Thyroid gland (tissue), 4 donors: Measurements from ENCODE around the gene ZBED4.

Experiments
- CTCF ChIP-seq, 6 experiments: fragments of 200-600 bp in 3 of 6; fragments of 450-650 bp in 3 of 6; sonication (generic) in 3 of 6; IDR thresholded peaks; one replicate each; pipeline ENCODE4 v1.5.1; 2016 to 2019; ENCODE audit warnings: antibody characterized with exemption in 6 of 6, mild to moderate bottlenecking in 2 of 6, inconsistent platforms in 1 of 6, moderate library complexity in 1 of 6
- POLR2A ChIP-seq, 2 donors: fragments of 450-650 bp; IDR thresholded peaks; one replicate each; pipeline ENCODE4 v1.6.1; 2017; ENCODE audit warnings: antibody characterized with exemption in 2 of 2, mild to moderate bottlenecking in 2 of 2, moderate library complexity in 1 of 2

- no peak for TF ChIP-seq CTCF (IDR thresholded peaks at IDR 0.05)
- TF ChIP-seq POLR2A (IDR thresholded peaks at IDR 0.05), result no peak
Observed at GRCh38 chr22:49938565-49939136, 85.0 kb downstream of the ZBED4 start.
